Neural crest cell (in vitro differentiated cells): Measurements from ENCODE around the gene RGS19. TPM values are rescaled to one million over a fixed set of nuclear protein-coding genes. Genes with fewer than 3 reads are reported as not detected.
A peak's percentile ranks its signal among the peaks of the same experiment; 100 is the strongest.

Source experiments
- DNase-seq: peaks from one replicate; pipeline ENCODE4 v3.0.0; 2021; ENCODE audit warnings: low read depth, mixed read lengths, low spot score
- H3K27ac Mint-ChIP-seq: one replicate; pipeline ENCODE4 v1.8.0; 2021; ENCODE audit warnings: mild to moderate bottlenecking, mixed read lengths; ENCODE audit not compliant: unreplicated experiment
- H3K27me3 Mint-ChIP-seq: 2 replicates; pipeline ENCODE4 v1.8.0; 2021; ENCODE audit warnings: low read depth, mild to moderate bottlenecking, mixed read lengths
- H3K36me3 Mint-ChIP-seq: 2 replicates; pipeline ENCODE4 v1.8.0; 2021; ENCODE audit warnings: low read depth, mild to moderate bottlenecking, mixed read lengths
- H3K4me1 Mint-ChIP-seq: 2 replicates; pipeline ENCODE4 v1.8.0; 2021; ENCODE audit warnings: mixed read lengths
- H3K4me3 Mint-ChIP-seq: one replicate; pipeline ENCODE4 v1.8.0; 2021; ENCODE audit warnings: mild to moderate bottlenecking, mixed read lengths
- H3K9me3 Mint-ChIP-seq: 2 replicates; pipeline ENCODE4 v1.8.0; 2021; ENCODE audit warnings: mixed read lengths
- total RNA-seq: library from RNA; stranded (reverse); gene quantifications from 2 replicates; pipeline ENCODE4 v1.2.1, GENCODE V29; 2021
- TF ChIP-seq, protein P1 (sequence below): fragments of 200-600 bp; sonication (generic); conservative IDR thresholded peaks from 2 replicates; pipeline ENCODE4 v1.5.0; 2021; ENCODE audit warnings: antibody characterized with exemption, mild to moderate bottlenecking

The RGS19 gene
- total RNA-seq, 1 donor from 2014 or later = 11.7 TPM

DNA sequence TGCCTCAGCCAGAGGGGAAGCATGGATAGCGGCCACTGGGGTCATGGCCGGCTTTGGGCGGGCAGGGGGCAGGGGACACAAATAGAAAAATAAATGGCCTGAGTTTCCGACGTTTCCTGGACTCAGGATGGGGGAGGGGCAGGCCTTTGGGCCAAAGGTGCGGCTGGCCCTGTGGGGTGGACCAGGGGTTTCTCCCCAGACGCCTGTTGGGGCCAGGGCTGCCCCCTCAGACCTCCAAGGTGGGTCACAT lies 22.8 kb downstream of the RGS19 start:
- Mint-ChIP-seq H3K36me3 (no peaks in the 10 kb centered on the region), H3K27me3 (peaks cover 23% of the 10 kb centered on the region), H3K9me3 (no peaks in the 10 kb centered on the region), H3K27ac (no peak overlapping the region), H3K4me3 (no peak overlapping the region), H3K4me1 (peaks cover 6% of the 10 kb centered on the region)
- no peak for DNase-seq
- TF ChIP-seq, protein P1, sequence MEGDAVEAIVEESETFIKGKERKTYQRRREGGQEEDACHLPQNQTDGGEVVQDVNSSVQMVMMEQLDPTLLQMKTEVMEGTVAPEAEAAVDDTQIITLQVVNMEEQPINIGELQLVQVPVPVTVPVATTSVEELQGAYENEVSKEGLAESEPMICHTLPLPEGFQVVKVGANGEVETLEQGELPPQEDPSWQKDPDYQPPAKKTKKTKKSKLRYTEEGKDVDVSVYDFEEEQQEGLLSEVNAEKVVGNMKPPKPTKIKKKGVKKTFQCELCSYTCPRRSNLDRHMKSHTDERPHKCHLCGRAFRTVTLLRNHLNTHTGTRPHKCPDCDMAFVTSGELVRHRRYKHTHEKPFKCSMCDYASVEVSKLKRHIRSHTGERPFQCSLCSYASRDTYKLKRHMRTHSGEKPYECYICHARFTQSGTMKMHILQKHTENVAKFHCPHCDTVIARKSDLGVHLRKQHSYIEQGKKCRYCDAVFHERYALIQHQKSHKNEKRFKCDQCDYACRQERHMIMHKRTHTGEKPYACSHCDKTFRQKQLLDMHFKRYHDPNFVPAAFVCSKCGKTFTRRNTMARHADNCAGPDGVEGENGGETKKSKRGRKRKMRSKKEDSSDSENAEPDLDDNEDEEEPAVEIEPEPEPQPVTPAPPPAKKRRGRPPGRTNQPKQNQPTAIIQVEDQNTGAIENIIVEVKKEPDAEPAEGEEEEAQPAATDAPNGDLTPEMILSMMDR = no peak

DNA sequence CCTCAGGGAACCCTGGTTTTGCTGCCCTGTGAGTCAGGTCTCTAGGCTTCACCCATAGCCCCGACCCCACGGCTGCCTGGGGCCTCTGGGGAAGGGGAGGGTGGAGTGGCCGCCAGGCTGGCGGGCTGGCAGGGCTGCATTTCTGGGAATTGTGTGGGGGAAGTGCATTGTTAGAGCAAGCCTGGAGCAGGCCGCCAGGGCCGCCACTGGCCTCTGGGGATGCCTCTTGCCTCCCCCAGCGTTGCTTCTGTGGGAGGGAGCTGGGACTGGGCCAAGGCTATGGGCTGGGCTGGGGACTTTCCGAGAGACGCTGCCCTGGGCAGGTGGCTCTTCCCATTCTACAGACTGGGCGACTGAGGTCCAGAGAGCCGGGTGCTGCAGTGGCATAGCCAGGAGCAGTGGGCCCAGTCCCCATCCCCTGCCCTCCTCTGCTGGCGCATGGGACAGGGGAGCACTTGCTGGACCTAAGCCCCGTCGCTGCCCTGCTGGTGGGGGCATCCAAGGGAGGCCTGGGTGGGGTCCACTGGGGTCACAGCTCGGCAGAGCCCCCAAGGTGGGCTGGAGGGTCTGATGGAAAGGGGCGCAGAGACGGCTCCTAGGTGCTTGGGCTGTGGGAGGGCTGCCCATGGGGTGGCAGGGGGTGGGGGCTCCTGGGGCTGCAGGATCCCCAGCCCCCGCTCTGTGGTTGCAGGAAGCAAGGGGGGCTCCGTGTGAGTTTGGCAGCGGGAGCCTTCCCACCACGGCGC lies 23.3 kb downstream of the RGS19 start:
- Mint-ChIP-seq H3K27me3 (peaks cover 27% of the 10 kb centered on the region), H3K4me1 (peaks cover 6% of the 10 kb centered on the region), H3K36me3 (no peaks in the 10 kb centered on the region), H3K9me3 (no peaks in the 10 kb centered on the region), H3K4me3 (no peak overlapping the region), H3K27ac (no peak overlapping the region)
- DNase-seq = no peak
- TF ChIP-seq, protein P1 = no peak

- Mint-ChIP-seq H3K27me3 (peaks cover 33% of the 10 kb centered on the region), H3K4me1 (peaks cover 6% of the 10 kb centered on the region), H3K9me3 (no peaks in the 10 kb centered on the region), H3K4me3 (no peak overlapping the region), H3K36me3 (no peaks in the 10 kb centered on the region), H3K27ac (no peak overlapping the region)
- DNase-seq = no peak
- TF ChIP-seq, protein P1 = no peak
These were observed 23.9 kb downstream of the RGS19 start for GRCh38 chr20:64055396-64055892.

- H3K4me3 Mint-ChIP-seq = peak overlapping the region; percentile 3
- peak overlapping the region; percentile 19 for H3K27ac Mint-ChIP-seq
- no peaks in the 10 kb centered on the region for H3K36me3 Mint-ChIP-seq
- TF ChIP-seq, protein P1 = no peak
- H3K4me1 Mint-ChIP-seq = peaks cover 6% of the 10 kb centered on the region
- DNase-seq = no peak
- no peaks in the 10 kb centered on the region for H3K9me3 Mint-ChIP-seq
- H3K27me3 Mint-ChIP-seq = peaks cover 38% of the 10 kb centered on the region
These were observed 25.3 kb downstream of the RGS19 start for GRCh38 chr20:64053841-64054661.

GRCh38 chr20:64052987-64053840 lies 26.1 kb downstream of the RGS19 start:
- Mint-ChIP-seq H3K9me3 (no peaks in the 10 kb centered on the region), H3K27ac (peak overlapping the region; percentile 19), H3K4me3 (no peak overlapping the region), H3K27me3 (peaks cover 40% of the 10 kb centered on the region), H3K4me1 (peaks cover 6% of the 10 kb centered on the region), H3K36me3 (no peaks in the 10 kb centered on the region)
- no peak for DNase-seq
- TF ChIP-seq, protein P1 = no peak
